Liver (tissue), 9 donors: ENCODE results near the gene HIP1. TPM values are rescaled to one million over a fixed set of nuclear protein-coding genes. Genes with fewer than 3 reads are reported as not detected.
"Not testable (repeated sequence)": the region's sequence is repeated elsewhere in the genome, so short reads cannot be mapped to it uniquely, and the experiment has no call there.

Experiments
- DNase-seq: peaks from one replicate; pipeline ENCODE4 v3.0.0-alpha.2; 2017; ENCODE audit warnings: low spot score
- H3K27ac ChIP-seq, 2 donors: one replicate each; pipeline ENCODE4 v1.7.0; 2013; ENCODE audit warnings: inconsistent platforms in 2 of 2, low read length in 2 of 2, control low read depth in 1 of 2, low read depth in 1 of 2, mild to moderate bottlenecking in 1 of 2
- H3K27me3 ChIP-seq, 4 donors: one replicate each; pipeline versions ENCODE4 v1.6.1 to v1.7.0; 2013; ENCODE audit warnings: low read length in 3 of 4, inconsistent platforms in 1 of 4, mild to moderate bottlenecking in 1 of 4, moderate library complexity in 1 of 4; ENCODE audit not compliant: control insufficient read depth in 4 of 4, insufficient read depth in 4 of 4
- H3K36me3 ChIP-seq, 4 donors: one replicate each; pipeline versions ENCODE4 v1.6.1 to v1.7.0; 2013; ENCODE audit warnings: low read length in 3 of 4, mild to moderate bottlenecking in 3 of 4, low read depth in 1 of 4, moderate library complexity in 1 of 4; ENCODE audit not compliant: control insufficient read depth in 4 of 4, insufficient read depth in 3 of 4
- H3K4me1 ChIP-seq, 4 donors: one replicate each; pipeline versions ENCODE4 v1.6.1 to v1.7.0; 2013; ENCODE audit warnings: low read length in 3 of 4, mild to moderate bottlenecking in 3 of 4, moderate library complexity in 1 of 4; ENCODE audit not compliant: control insufficient read depth in 4 of 4, insufficient read depth in 4 of 4
- H3K4me3 ChIP-seq, 3 donors: one replicate each; pipeline versions ENCODE4 v1.6.1 to v1.7.0; 2013; ENCODE audit warnings: low read length in 3 of 3, control low read depth in 1 of 3, low read depth in 1 of 3, mild to moderate bottlenecking in 1 of 3
- H3K9ac ChIP-seq, 2 donors: one replicate each; pipeline ENCODE4 v1.7.0; 2013; ENCODE audit warnings: low read length in 2 of 2, mild to moderate bottlenecking in 2 of 2, moderate library complexity in 2 of 2, control low read depth in 1 of 2, low read depth in 1 of 2
- H3K9me3 ChIP-seq, 4 donors: one replicate each; pipeline versions ENCODE4 v1.6.1 to v1.7.0; 2013; ENCODE audit warnings: low read length in 3 of 4; ENCODE audit not compliant: control insufficient read depth in 4 of 4
- EGR1 ChIP-seq, 2 donors: IDR thresholded peaks; 2 replicates each; pipeline ENCODE4 v1.6.1; 2016 to 2018; ENCODE audit warnings: antibody characterized with exemption in 2 of 2, low read depth in 2 of 2
- FOXA1 ChIP-seq: IDR thresholded peaks from 2 replicates; pipeline ENCODE4 v1.6.1; 2016; ENCODE audit warnings: antibody characterized with exemption
- FOXA2 ChIP-seq: IDR thresholded peaks from 2 replicates; pipeline ENCODE4 v1.6.1; 2016; ENCODE audit warnings: antibody characterized with exemption
- GABPA ChIP-seq, 2 donors: IDR thresholded peaks in 1 of 2; conservative IDR thresholded peaks in 1 of 2; 2 replicates each; pipeline ENCODE4 v1.6.1; 2016; ENCODE audit warnings: antibody characterized with exemption in 2 of 2, mild to moderate bottlenecking in 1 of 2, moderate library complexity in 1 of 2
- HNF4A ChIP-seq, 2 donors: conservative IDR thresholded peaks; 2 replicates each; pipeline ENCODE4 v1.6.1; 2016; ENCODE audit warnings: antibody characterized with exemption in 2 of 2, mild to moderate bottlenecking in 2 of 2
- JUND ChIP-seq, 2 donors: IDR thresholded peaks; 2 replicates each; pipeline ENCODE4 v1.6.1; 2016; ENCODE audit warnings: antibody characterized with exemption in 2 of 2
- NR2F2 ChIP-seq: IDR thresholded peaks from 2 replicates; pipeline ENCODE4 v1.6.1; 2016; ENCODE audit warnings: antibody characterized with exemption
- RAD21 ChIP-seq, 2 donors: IDR thresholded peaks; 2 replicates each; pipeline ENCODE4 v1.6.1; 2016; ENCODE audit warnings: antibody characterized with exemption in 2 of 2, mild to moderate bottlenecking in 2 of 2
- REST ChIP-seq: IDR thresholded peaks from 2 replicates; pipeline ENCODE4 v1.6.1; 2016; ENCODE audit warnings: antibody characterized with exemption, mild to moderate bottlenecking
- RXRA ChIP-seq, 2 donors: IDR thresholded peaks; 2 replicates each; pipeline ENCODE4 v1.6.1; 2017 to 2018; ENCODE audit warnings: antibody characterized with exemption in 2 of 2, mild to moderate bottlenecking in 1 of 2
- SP1 ChIP-seq: IDR thresholded peaks from 2 replicates; pipeline ENCODE4 v1.6.1; 2018; ENCODE audit warnings: antibody characterized with exemption, mild to moderate bottlenecking
- TAF1 ChIP-seq: conservative IDR thresholded peaks from 2 replicates; pipeline ENCODE4 v1.6.1; 2016; ENCODE audit warnings: antibody characterized with exemption, mild to moderate bottlenecking
- YY1 ChIP-seq: IDR thresholded peaks from 2 replicates; pipeline ENCODE4 v1.6.1; 2016; ENCODE audit warnings: antibody characterized with exemption, mild to moderate bottlenecking
- WGBS: extraction: QIAGEN DNeasy Blood & Tissue Kit; methylation state at CpG from one replicate; pipeline ENCODE4 v1.1.7; 2013; 5-methylcytosine and 5-hydroxymethylcytosine counted together
- polyA plus RNA-seq, 2 donors: library from polyadenylated mRNA; stranded (reverse) in 1 of 2; unstranded in 1 of 2; fragments of 200-250 nt in 1 of 2; fragments of >200 nt in 1 of 2; fragmentation: Nextera tagmentation in 1 of 2; extraction: Ambion mirVana in 1 of 2; gene quantifications; one replicate each; pipeline versions ENCODE4 v1.2.1 to v1.2.3, GENCODE V29; 2013 to 2015
- total RNA-seq, 2 donors: library from RNA; depleted of rRNA; stranded (reverse); fragments of >200 nt; gene quantifications; one replicate each; pipeline ENCODE4 v1.2.3, GENCODE V29; 2014
- TF ChIP-seq, protein P1 (sequence below): fragments of 150-350 bp; IDR thresholded peaks from 2 replicates; pipeline ENCODE4 v1.5.1; 2017; ENCODE audit warnings: improper control_type of control experiment, low read depth, low read length; ENCODE audit not compliant: missing input control
- TF ChIP-seq, protein P2 (sequence below): IDR thresholded peaks from 2 replicates; pipeline ENCODE4 v1.6.1; 2016; ENCODE audit warnings: antibody characterized with exemption
- TF ChIP-seq, protein P3 (sequence below): IDR thresholded peaks from 2 replicates; pipeline ENCODE4 v1.6.1; 2016; ENCODE audit warnings: antibody characterized with exemption
- donor health status: healthy.
- donor health status: healthy.
- donor health status: healthy.
- donor health status: healthy.
- donor health status: healthy.

The HIP1 gene
- total and polyA plus RNA-seq, 4 donors: 3.8 to 13.6 (median 7.8) TPM

DNA sequence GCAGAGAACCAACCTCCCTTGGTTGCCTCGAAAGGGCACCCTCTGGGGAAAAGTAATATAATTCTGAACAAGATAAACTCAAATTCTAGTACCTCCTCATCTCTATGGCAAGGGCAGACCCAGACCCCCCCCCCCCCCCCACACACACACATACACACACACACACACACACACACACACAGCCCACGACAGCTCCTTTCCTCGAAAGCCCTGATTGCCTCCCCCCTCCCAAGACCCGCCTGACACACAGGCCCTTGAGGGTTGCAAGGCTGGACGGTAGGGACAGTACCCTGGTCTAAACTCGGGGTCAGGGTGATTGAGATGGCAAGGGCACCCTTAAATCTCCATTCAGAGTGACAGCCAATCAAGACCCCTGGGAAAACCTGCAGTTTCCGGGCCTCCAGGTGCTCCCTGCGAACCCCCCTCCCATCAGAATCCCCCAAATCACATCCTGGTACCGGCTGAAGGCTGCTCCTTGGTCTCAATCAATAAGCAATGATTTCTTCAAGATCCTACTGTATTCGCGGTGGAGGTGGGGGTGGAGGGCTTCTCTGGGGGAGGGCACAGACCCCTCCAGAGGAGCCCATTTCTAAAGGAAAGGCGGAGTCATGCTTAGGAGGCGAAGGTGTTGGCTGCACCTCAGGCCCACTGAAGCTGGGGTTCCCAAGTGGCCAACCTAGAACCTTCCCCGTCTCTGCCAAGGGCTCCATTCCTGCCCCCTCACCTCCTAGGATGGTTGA lies 100.7 kb downstream of the HIP1 start (continued):
- TF ChIP-seq, protein P1, sequence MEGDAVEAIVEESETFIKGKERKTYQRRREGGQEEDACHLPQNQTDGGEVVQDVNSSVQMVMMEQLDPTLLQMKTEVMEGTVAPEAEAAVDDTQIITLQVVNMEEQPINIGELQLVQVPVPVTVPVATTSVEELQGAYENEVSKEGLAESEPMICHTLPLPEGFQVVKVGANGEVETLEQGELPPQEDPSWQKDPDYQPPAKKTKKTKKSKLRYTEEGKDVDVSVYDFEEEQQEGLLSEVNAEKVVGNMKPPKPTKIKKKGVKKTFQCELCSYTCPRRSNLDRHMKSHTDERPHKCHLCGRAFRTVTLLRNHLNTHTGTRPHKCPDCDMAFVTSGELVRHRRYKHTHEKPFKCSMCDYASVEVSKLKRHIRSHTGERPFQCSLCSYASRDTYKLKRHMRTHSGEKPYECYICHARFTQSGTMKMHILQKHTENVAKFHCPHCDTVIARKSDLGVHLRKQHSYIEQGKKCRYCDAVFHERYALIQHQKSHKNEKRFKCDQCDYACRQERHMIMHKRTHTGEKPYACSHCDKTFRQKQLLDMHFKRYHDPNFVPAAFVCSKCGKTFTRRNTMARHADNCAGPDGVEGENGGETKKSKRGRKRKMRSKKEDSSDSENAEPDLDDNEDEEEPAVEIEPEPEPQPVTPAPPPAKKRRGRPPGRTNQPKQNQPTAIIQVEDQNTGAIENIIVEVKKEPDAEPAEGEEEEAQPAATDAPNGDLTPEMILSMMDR: no peak
- TF ChIP-seq, protein P2, sequence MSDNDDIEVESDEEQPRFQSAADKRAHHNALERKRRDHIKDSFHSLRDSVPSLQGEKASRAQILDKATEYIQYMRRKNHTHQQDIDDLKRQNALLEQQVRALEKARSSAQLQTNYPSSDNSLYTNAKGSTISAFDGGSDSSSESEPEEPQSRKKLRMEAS: no peak
- no peak for TF ChIP-seq RAD21 (IDR thresholded peaks at IDR 0.05)
- no peak for TF ChIP-seq RXRA (IDR thresholded peaks at IDR 0.05)
- TF ChIP-seq EGR1 (IDR thresholded peaks at IDR 0.05; ENCODE audit: low read depth in 2 of 2): no peak
- no peak for TF ChIP-seq FOXA2

DNA sequence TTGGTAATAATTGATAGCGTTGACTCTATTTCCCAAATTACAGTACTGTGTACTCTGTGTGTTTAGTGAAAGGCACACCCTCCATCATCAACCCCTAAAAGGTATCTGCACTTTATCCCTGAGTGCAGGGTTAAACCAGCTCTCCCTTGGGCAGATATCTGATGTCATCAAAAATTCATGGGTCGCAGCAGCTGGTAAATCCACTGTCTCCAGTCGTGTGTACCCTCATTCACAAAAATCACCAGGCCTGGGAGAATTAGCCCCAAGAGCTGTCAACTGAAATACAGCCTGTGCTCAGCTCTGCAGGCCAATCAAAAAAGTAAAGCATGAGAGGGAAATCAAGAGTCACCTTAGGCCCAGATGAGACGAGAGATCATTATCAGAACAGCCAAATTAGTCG lies 103.7 kb downstream of the HIP1 start:
- Histone ChIP-seq H3K36me3 (no peaks in the 10 kb centered on the region), H3K27ac (no peak overlapping the region), H3K27me3 (no peaks in the 10 kb centered on the region), H3K4me3 (no peak overlapping the region), H3K9ac (no peak overlapping the region), H3K4me1 (peaks cover 0 to 9% (median 4%) of the 10 kb centered on the region in 4 donors), H3K9me3 (no peaks in the 10 kb centered on the region)
- TF ChIP-seq HNF4A (conservative IDR thresholded peaks at IDR 0.05) (no peak), NR2F2 (no peak)
- TF ChIP-seq, protein P3, sequence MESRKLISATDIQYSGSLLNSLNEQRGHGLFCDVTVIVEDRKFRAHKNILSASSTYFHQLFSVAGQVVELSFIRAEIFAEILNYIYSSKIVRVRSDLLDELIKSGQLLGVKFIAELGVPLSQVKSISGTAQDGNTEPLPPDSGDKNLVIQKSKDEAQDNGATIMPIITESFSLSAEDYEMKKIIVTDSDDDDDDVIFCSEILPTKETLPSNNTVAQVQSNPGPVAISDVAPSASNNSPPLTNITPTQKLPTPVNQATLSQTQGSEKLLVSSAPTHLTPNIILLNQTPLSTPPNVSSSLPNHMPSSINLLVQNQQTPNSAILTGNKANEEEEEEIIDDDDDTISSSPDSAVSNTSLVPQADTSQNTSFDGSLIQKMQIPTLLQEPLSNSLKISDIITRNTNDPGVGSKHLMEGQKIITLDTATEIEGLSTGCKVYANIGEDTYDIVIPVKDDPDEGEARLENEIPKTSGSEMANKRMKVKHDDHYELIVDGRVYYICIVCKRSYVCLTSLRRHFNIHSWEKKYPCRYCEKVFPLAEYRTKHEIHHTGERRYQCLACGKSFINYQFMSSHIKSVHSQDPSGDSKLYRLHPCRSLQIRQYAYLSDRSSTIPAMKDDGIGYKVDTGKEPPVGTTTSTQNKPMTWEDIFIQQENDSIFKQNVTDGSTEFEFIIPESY: no peak
- DNase-seq: no peak
- 82% methylated on average over 5 of the region's 5 CpGs for WGBS

- H3K9me3 ChIP-seq, H3K9ac ChIP-seq, H3K27ac ChIP-seq, H3K27me3 ChIP-seq, H3K4me1 ChIP-seq, DNase-seq, H3K4me3 ChIP-seq, H3K36me3 ChIP-seq: not testable (repeated sequence)
- 95% methylated on average over 6 of the region's 6 CpGs for WGBS
These were observed 106.2 kb downstream of the HIP1 start for GRCh38 chr7:75632587-75632986.

- Histone ChIP-seq H3K9ac (no peak overlapping the region), H3K4me3 (no peak overlapping the region), H3K4me1 (no peaks in the 10 kb centered on the region), H3K27ac (no peak overlapping the region), H3K9me3 (peaks cover 0 to 3% (median under 1%) of the 10 kb centered on the region in 4 donors), H3K27me3 (no peaks in the 10 kb centered on the region), H3K36me3 (peaks cover 0 to 2% (median 0%) of the 10 kb centered on the region in 4 donors)
- no peak for DNase-seq
- WGBS: 88% methylated on average over 9 of the region's 9 CpGs
- no peak for TF ChIP-seq REST
- no peak for TF ChIP-seq NR2F2
- no peak for TF ChIP-seq JUND (IDR thresholded peaks at IDR 0.05)
- TF ChIP-seq, protein P3: no peak
- no peak for TF ChIP-seq TAF1
- TF ChIP-seq GABPA (IDR thresholded peaks at IDR 0.05 in 1 of 2, conservative IDR thresholded peaks at IDR 0.05 in 1 of 2): no peak
- TF ChIP-seq, protein P2: no peak
- TF ChIP-seq FOXA1: no peak
- no peak for TF ChIP-seq YY1
- no peak for TF ChIP-seq SP1
These were observed 107.0 kb downstream of the HIP1 start for GRCh38 chr7:75631711-75632110.
